Prostate gland (tissue), 2 donors: ENCODE results near the gene TTYH2. TPM values are rescaled to one million over a fixed set of nuclear protein-coding genes. Genes with fewer than 3 reads are reported as not detected.

Experiments used
- DNase-seq: peaks from one replicate; pipeline ENCODE4 v3.0.0-alpha.2; 2019; ENCODE audit warnings: low spot score
- H3K27ac ChIP-seq, 2 donors: fragments of 200-600 bp; sonication (generic); 2 replicates each; pipeline ENCODE4 v1.5.1; 2017 to 2019
- H3K27me3 ChIP-seq: fragments of 200-600 bp; sonication (generic); replicated peaks from 2 replicates; pipeline ENCODE4 v1.5.1; 2019; ENCODE audit not compliant: insufficient read depth
- H3K36me3 ChIP-seq, 2 donors: fragments of 200-600 bp; sonication (generic); 1 replicate in 1 of 2; 2 replicates in 1 of 2; pipeline versions ENCODE4 v1.5.1 to v1.8.1; 2017 to 2019
- H3K4me1 ChIP-seq: fragments of 200-600 bp; sonication (generic); replicated peaks from 2 replicates; pipeline ENCODE4 v1.5.1; 2019
- H3K4me3 ChIP-seq, 2 donors: fragments of 200-600 bp; sonication (generic); 2 replicates each; pipeline ENCODE4 v1.5.1; 2017 to 2019
- H3K9me3 ChIP-seq: fragments of 200-600 bp; sonication (generic); 2 replicates; pipeline ENCODE4 v1.5.1; 2017
- POLR2A ChIP-seq: fragments of 450-650 bp; IDR thresholded peaks from one replicate; pipeline ENCODE4 v1.6.1; 2016; ENCODE audit warnings: antibody characterized with exemption, mild to moderate bottlenecking
- POLR2AphosphoS5 ChIP-seq: sonication (generic); formaldehyde crosslinking; IDR thresholded peaks from one replicate; pipeline ENCODE4 v1.6.1; 2017; ENCODE audit warnings: antibody characterized with exemption
- WGBS: methylation state at CpG from one replicate; pipeline ENCODE4 v1.1.5; 2018; 5-methylcytosine and 5-hydroxymethylcytosine counted together
- intact Hi-C: fragments of 100-400 bp; cut with DNase I; formaldehyde crosslinking; loops from one replicate; pipeline ENCODE4 v1.14.2; 2022
- total RNA-seq, 2 donors: library from RNA; depleted of rRNA; stranded (reverse); fragments of >200 nt; gene quantifications; one replicate each; pipeline ENCODE4 v1.1.0, GENCODE V29; 2016
- TF ChIP-seq, protein P1 (sequence below), 4 experiments: fragments of 200-600 bp in 2 of 4; fragments of 450-650 bp in 2 of 4; sonication (generic) in 2 of 4; IDR thresholded peaks; 1 replicate in 3 of 4; 2 replicates in 1 of 4; pipeline ENCODE4 v1.5.1; 2016 to 2019; ENCODE audit warnings: antibody characterized with exemption in 4 of 4, mild to moderate bottlenecking in 2 of 4, moderate library complexity in 2 of 4

The TTYH2 gene
- total RNA-seq, 2 donors from 2014 or later, result 7.7 to 43.3 TPM

DNA sequence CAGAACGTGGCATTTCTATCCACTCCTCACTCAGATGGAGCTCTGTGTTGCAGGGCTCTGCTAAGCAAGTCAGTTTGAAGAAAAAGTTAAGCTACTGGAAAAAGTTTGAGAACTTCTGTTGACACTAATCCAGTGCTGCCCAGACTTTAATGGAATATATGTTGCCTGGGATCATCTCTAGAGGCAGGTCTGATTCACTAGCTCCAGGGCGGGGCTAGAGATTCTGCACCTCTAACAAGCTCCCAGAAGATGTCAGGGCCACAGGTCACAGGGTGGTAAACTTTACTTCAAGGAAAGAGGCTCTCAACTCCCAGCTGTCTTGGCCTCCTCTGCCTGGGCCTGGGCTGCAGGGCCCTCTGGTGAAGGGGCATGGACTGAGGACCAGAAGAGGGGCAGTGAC is 6.8 kb downstream of the TTYH2 start:
- intact Hi-C loops, result no loop called here
- TF ChIP-seq, protein P1, sequence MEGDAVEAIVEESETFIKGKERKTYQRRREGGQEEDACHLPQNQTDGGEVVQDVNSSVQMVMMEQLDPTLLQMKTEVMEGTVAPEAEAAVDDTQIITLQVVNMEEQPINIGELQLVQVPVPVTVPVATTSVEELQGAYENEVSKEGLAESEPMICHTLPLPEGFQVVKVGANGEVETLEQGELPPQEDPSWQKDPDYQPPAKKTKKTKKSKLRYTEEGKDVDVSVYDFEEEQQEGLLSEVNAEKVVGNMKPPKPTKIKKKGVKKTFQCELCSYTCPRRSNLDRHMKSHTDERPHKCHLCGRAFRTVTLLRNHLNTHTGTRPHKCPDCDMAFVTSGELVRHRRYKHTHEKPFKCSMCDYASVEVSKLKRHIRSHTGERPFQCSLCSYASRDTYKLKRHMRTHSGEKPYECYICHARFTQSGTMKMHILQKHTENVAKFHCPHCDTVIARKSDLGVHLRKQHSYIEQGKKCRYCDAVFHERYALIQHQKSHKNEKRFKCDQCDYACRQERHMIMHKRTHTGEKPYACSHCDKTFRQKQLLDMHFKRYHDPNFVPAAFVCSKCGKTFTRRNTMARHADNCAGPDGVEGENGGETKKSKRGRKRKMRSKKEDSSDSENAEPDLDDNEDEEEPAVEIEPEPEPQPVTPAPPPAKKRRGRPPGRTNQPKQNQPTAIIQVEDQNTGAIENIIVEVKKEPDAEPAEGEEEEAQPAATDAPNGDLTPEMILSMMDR (IDR thresholded peaks at IDR 0.05), result no peak
- TF ChIP-seq POLR2A (no peak), POLR2AphosphoS5 (no peak)
- no peaks in the 10 kb centered on the region for H3K4me1 ChIP-seq
- H3K27ac ChIP-seq, result no peak overlapping the region
- no peak overlapping the region for H3K4me3 ChIP-seq
- no peaks in the 10 kb centered on the region for H3K9me3 ChIP-seq
- no peak for DNase-seq
- 88% methylated on average over 2 of the region's 2 CpGs for WGBS
- H3K27me3 ChIP-seq, result no peaks in the 10 kb centered on the region
- H3K36me3 ChIP-seq, result no peaks in the 10 kb centered on the region

DNA sequence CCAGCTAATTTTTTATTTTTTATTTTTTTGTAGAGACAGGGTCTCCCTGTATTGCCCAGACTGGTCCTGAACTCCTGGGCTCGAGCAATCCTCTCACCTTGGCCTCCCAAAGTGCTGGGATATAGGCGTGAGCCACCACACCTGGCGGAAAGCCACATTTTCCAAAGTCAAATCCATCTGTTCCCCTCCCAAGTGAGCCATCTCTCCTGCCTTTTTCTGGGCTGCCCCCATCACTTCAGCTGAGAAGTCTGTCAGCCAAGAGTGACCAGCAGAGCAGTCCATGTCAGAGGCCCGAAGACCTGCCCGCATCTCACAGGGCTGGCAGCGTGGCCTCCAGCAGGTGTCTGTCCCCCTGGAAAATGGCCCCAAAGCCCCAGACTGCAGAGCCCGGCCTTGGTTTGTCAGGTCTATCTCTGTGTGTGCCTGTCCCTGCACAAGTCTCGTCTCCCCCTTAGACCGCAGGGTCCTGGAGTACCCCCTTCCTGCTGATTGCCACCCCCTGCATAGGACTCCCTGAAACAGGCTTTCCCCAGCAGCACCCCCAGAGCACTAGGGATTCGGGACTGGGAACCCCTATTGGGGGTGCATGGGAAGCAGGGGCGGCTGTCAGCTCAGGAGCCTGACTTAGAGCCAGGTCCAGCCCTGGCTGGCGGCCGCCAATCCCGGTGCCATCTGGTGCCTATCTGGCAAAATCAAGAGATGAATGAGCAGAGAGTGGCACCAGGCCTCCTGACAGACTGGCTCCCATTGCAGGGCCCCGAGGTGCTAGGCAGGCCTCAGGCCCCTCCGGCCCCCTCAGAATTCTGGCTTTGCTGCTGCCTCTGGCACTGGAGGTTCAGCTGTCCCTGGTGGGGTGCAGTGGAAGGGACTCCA is 7.8 kb downstream of the TTYH2 start:
- intact Hi-C loops, result no loop called here
- no peak overlapping the region for H3K27ac ChIP-seq
- 96% methylated on average over 16 of the region's 16 CpGs for WGBS
- H3K4me3 ChIP-seq, result no peak overlapping the region
- no peak for DNase-seq
- H3K4me1 ChIP-seq, result no peaks in the 10 kb centered on the region
- H3K27me3 ChIP-seq, result no peaks in the 10 kb centered on the region
- no peaks in the 10 kb centered on the region for H3K9me3 ChIP-seq
- no peaks in the 10 kb centered on the region for H3K36me3 ChIP-seq
- TF ChIP-seq, protein P1 (IDR thresholded peaks at IDR 0.05), result no peak
- TF ChIP-seq POLR2AphosphoS5 (no peak), POLR2A (no peak)

DNA sequence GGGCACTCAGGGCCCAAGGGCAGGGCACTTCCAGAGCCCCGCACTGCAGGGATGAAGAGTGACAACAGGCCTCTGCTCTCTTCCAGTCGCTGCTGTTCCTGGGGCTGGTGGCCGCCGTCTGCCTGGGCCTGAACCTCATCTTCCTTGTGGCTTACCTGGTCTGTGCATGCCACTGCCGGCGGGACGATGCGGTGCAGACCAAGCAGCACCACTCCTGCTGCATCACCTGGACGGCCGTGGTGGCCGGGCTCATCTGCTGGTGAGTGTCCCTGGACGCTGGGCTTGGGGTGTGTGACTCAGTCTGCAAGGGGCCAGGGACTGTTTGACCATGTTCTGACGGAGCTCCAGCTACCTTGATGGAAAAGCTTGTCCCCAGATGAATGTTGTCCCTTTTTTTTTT is 9.0 kb downstream of the TTYH2 start:
- DNase-seq, result no peak
- H3K9me3 ChIP-seq, result no peaks in the 10 kb centered on the region
- no peak overlapping the region for H3K27ac ChIP-seq
- 84% methylated on average over 7 of the region's 13 CpGs for WGBS
- intact Hi-C loops, result no loop called here
- TF ChIP-seq, protein P1 (IDR thresholded peaks at IDR 0.05), result no peak
- TF ChIP-seq POLR2AphosphoS5 (no peak), POLR2A (no peak)
- no peaks in the 10 kb centered on the region for H3K4me1 ChIP-seq
- H3K4me3 ChIP-seq, result no peak overlapping the region
- H3K27me3 ChIP-seq, result no peaks in the 10 kb centered on the region
- no peaks in the 10 kb centered on the region for H3K36me3 ChIP-seq

DNA sequence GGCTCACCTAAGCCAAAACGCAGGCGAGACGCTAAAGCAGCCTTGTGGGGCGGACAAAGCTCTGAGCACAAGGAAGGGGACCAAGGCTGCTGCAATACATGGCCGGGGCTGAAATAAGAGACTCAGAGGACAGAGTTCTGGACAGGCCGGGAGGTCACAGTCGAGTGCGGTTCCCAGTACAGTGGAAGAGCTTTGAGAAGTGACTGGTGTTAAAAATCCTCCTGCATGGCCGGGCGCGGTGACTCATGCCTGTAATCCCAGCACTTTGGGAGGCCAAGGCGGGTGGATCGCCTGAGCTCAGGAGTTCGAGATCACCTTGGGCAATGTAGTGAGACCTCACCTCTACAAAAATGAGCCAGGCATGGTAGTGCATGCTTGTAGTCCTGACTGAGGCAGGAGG is 10.5 kb downstream of the TTYH2 start:
- no peaks in the 10 kb centered on the region for H3K36me3 ChIP-seq
- intact Hi-C loops, result no loop called here
- no peaks in the 10 kb centered on the region for H3K27me3 ChIP-seq
- no peak for DNase-seq
- H3K4me3 ChIP-seq, result no peak overlapping the region
- TF ChIP-seq POLR2AphosphoS5 (no peak), POLR2A (no peak)
- TF ChIP-seq, protein P1 (IDR thresholded peaks at IDR 0.05), result no peak
- whole genome bisulfite sequencing, result 88% methylated on average over 14 of the region's 14 CpGs
- H3K4me1 ChIP-seq, result no peaks in the 10 kb centered on the region
- H3K27ac ChIP-seq, result no peak overlapping the region
- no peaks in the 10 kb centered on the region for H3K9me3 ChIP-seq
